GM23338 (cell line): Measurements from ENCODE around the gene CAPN15. TPM values are rescaled to one million over a fixed set of nuclear protein-coding genes. Genes with fewer than 3 reads are reported as not detected.

ENCODE experiments used
- ATAC-seq: fragments of 200-7000 bp; cut with Tn5 transposase; 3 replicates; pipeline ENCODE4 v1.9.1; 2020
- DNase-seq: peaks from one replicate; pipeline ENCODE4 v3.0.0-alpha.2; 2015; ENCODE audit warnings: low spot score
- H2AFZ ChIP-seq: fragments of 200-600 bp; sonication (generic); 2 replicates; pipeline ENCODE4 v1.8.0; 2016; ENCODE audit warnings: antibody characterized with exemption, mild to moderate bottlenecking, moderate library complexity
- H3F3A ChIP-seq: fragments of 200-600 bp; sonication (generic); replicated peaks from 2 replicates; pipeline ENCODE4 v1.8.0; 2017; ENCODE audit warnings: antibody characterized with exemption, mixed run types, low read depth
- H3K27ac ChIP-seq: fragments of 200-600 bp; sonication (generic); 2 replicates; pipeline ENCODE4 v1.6.1; 2016; ENCODE audit warnings: low read depth
- H3K27me3 ChIP-seq: fragments of 200-600 bp; sonication (generic); 2 replicates; pipeline ENCODE4 v1.8.0; 2016; ENCODE audit warnings: mild to moderate bottlenecking, mixed run types, moderate library complexity; ENCODE audit not compliant: insufficient read depth
- H3K36me3 ChIP-seq: fragments of 200-600 bp; sonication (generic); 2 replicates; pipeline ENCODE4 v1.8.0; 2016; ENCODE audit warnings: mild to moderate bottlenecking; ENCODE audit not compliant: insufficient read depth
- H3K4me1 ChIP-seq: fragments of 200-600 bp; sonication (generic); 2 replicates; pipeline ENCODE4 v1.8.0; 2016; ENCODE audit warnings: mild to moderate bottlenecking, moderate library complexity; ENCODE audit not compliant: insufficient read depth
- H3K4me2 ChIP-seq: fragments of 200-600 bp; sonication (generic); 2 replicates; pipeline ENCODE4 v1.7.1; 2017; ENCODE audit warnings: mixed run types
- H3K4me3 ChIP-seq: fragments of 200-600 bp; sonication (generic); 2 replicates; pipeline ENCODE4 v1.6.1; 2016; ENCODE audit warnings: mixed run types
- H3K79me2 ChIP-seq: fragments of 200-600 bp; sonication (generic); replicated peaks from 2 replicates; pipeline ENCODE4 v1.8.0; 2017; ENCODE audit warnings: mild to moderate bottlenecking; ENCODE audit not compliant: insufficient read depth
- H3K9me2 ChIP-seq: fragments of 200-600 bp; sonication (generic); 2 replicates; pipeline ENCODE4 v1.8.0; 2017; ENCODE audit not compliant: insufficient read depth
- H4K20me1 ChIP-seq: fragments of 200-600 bp; sonication (generic); replicated peaks from 2 replicates; pipeline ENCODE4 v1.8.0; 2017; ENCODE audit warnings: mild to moderate bottlenecking; ENCODE audit not compliant: insufficient read depth
- H3K27ac Mint-ChIP-seq: 2 replicates; pipeline ENCODE4 v1.8.0; 2020; ENCODE audit warnings: inconsistent platforms, mild to moderate bottlenecking, moderate library complexity, mixed read lengths
- H3K27me3 Mint-ChIP-seq: 3 replicates; pipeline ENCODE4 v1.8.0; 2022; ENCODE audit warnings: low read depth, mild to moderate bottlenecking, moderate library complexity, mixed read lengths, inconsistent platforms; ENCODE audit not compliant: insufficient read depth, poor library complexity
- H3K36me3 Mint-ChIP-seq: 3 replicates; pipeline ENCODE4 v1.8.0; 2021; ENCODE audit warnings: low read depth, mild to moderate bottlenecking, inconsistent platforms, moderate library complexity, mixed read lengths
- H3K4me1 Mint-ChIP-seq: 3 replicates; pipeline ENCODE4 v1.8.0; 2020; ENCODE audit warnings: mild to moderate bottlenecking, inconsistent platforms, mixed read lengths
- H3K4me3 Mint-ChIP-seq: 3 replicates; pipeline ENCODE4 v1.8.0; 2021; ENCODE audit warnings: moderate library complexity, mild to moderate bottlenecking, inconsistent platforms, mixed read lengths
- H3K9me3 Mint-ChIP-seq: 3 replicates; pipeline ENCODE4 v1.8.0; 2020; ENCODE audit warnings: moderate library complexity, mild to moderate bottlenecking, inconsistent platforms, mixed read lengths
- EZH2 ChIP-seq: fragments of 200-600 bp; sonication (generic); IDR thresholded peaks from one replicate; pipeline ENCODE4 v1.8.0; 2017; ENCODE audit warnings: antibody characterized with exemption, mild to moderate bottlenecking, low read depth; ENCODE audit not compliant: unreplicated experiment
- EZH2phosphoT487 ChIP-seq: fragments of 200-600 bp; sonication (generic); IDR thresholded peaks from one replicate; pipeline ENCODE4 v1.8.1; 2018; ENCODE audit warnings: antibody characterized with exemption; ENCODE audit not compliant: unreplicated experiment
- NANOG ChIP-seq: IDR thresholded peaks from 2 replicates; pipeline ENCODE4 v1.6.1; 2016; ENCODE audit warnings: antibody characterized with exemption, borderline replicate concordance
- POLR2AphosphoS5 ChIP-seq: IDR thresholded peaks from 2 replicates; pipeline ENCODE4 v1.6.1; 2016; ENCODE audit warnings: antibody characterized with exemption, low read depth
- STAT1 ChIP-seq: IDR thresholded peaks from one replicate; pipeline ENCODE4 v1.6.1; 2016; ENCODE audit warnings: antibody characterized with exemption; ENCODE audit not compliant: unreplicated experiment
- ZNF331 ChIP-seq: fragments of 250-450 bp; sonication (Bioruptor Pico); IDR thresholded peaks from 2 replicates; pipeline ENCODE4 v1.5.0; 2020; ENCODE audit warnings: low read depth, mild to moderate bottlenecking, moderate library complexity
- polyA plus RNA-seq: library from polyadenylated mRNA; unstranded; fragments of >200 nt; fragmentation: Nextera tagmentation; extraction: Ambion mirVana; gene quantifications from 2 replicates; pipeline ENCODE4 v1.2.1, GENCODE V29; 2016
- total RNA-seq: library from RNA; depleted of rRNA; stranded (reverse); fragments of >200 nt; shearing (Covaris generic); gene quantifications from 2 replicates; pipeline ENCODE4 v1.2.3, GENCODE V29; 2014
- TF ChIP-seq, protein P1 (sequence below), 2 experiments: fragments of 200-600 bp in 1 of 2; sonication (generic) in 1 of 2; conservative IDR thresholded peaks; 2 replicates each; pipeline versions ENCODE4 v1.5.1 to v1.6.1; 2016 to 2017; ENCODE audit warnings: antibody characterized with exemption in 2 of 2, low read depth in 2 of 2, mild to moderate bottlenecking in 2 of 2, moderate library complexity in 1 of 2
- TF ChIP-seq, protein P2 (sequence below): fragments of 250-450 bp; sonication (Bioruptor Pico); IDR thresholded peaks from 2 replicates; pipeline ENCODE4 v1.5.0; 2020; ENCODE audit warnings: mild to moderate bottlenecking, moderate library complexity

CAPN15 gene
- total and polyA plus RNA-seq, 2 experiments from 2014 or later: 27.3 to 164 TPM

DNA sequence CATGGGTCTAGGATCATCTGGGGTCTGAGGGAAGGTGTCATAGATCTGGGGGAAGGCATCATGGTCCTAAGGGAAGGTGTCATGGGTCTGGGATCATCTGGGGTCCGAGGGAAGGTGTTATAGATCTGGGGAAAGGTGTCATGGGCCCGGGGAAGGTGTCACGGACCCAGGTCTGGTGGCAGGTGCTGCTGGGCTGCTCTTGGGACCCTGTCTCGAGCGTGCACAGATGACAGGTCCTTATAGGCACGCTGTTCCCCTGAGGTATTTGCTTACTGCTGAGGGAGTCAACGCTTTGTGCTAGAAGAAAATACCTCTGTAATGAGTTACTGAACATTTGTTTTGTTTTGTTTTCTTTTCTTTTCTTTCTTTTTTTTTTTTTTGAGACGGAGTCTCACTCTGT lies 63.7 kb downstream of the CAPN15 start:
- Mint-ChIP-seq H3K4me1 (peaks cover 11% of the 10 kb centered on the region), H3K9me3 (no peaks in the 10 kb centered on the region; the same call in 2 of the 3 replicates)
- peaks cover 38% of the 10 kb centered on the region for H3K79me2 ChIP-seq

More for the DNA sequence above, 63.7 kb downstream of the CAPN15 start:
- Mint-ChIP-seq H3K36me3 (peaks cover 3% of the 10 kb centered on the region; the same call in 1 of the 3 replicates), H3K4me3 (peak overlapping the region; percentile 78), H3K27ac (no peak overlapping the region), H3K27me3 (peaks cover 25% of the 10 kb centered on the region)
- Histone ChIP-seq H3K4me3 (peak overlapping the region; percentile 84), H3K4me1 (no peaks in the 10 kb centered on the region), H3F3A (peaks cover 8% of the 10 kb centered on the region; the same call in 1 of the 2 replicates), H3K4me2 (peak overlapping the region; percentile 88; the same call in 1 of the 2 replicates), H3K27ac (no peak overlapping the region), H3K9me2 (no peaks in the 10 kb centered on the region), H4K20me1 (peaks cover 31% of the 10 kb centered on the region), H3K27me3 (peaks cover 19% of the 10 kb centered on the region), H3K36me3 (no peaks in the 10 kb centered on the region), H2AFZ (no peak overlapping the region)
- DNase-seq: no peak
- TF ChIP-seq ZNF331 (CRISPR knock-in tag) (no peak), NANOG (no peak), POLR2AphosphoS5 (no peak), EZH2phosphoT487 (no peak), STAT1 (no peak), EZH2 (no peak)
- TF ChIP-seq, protein P1, sequence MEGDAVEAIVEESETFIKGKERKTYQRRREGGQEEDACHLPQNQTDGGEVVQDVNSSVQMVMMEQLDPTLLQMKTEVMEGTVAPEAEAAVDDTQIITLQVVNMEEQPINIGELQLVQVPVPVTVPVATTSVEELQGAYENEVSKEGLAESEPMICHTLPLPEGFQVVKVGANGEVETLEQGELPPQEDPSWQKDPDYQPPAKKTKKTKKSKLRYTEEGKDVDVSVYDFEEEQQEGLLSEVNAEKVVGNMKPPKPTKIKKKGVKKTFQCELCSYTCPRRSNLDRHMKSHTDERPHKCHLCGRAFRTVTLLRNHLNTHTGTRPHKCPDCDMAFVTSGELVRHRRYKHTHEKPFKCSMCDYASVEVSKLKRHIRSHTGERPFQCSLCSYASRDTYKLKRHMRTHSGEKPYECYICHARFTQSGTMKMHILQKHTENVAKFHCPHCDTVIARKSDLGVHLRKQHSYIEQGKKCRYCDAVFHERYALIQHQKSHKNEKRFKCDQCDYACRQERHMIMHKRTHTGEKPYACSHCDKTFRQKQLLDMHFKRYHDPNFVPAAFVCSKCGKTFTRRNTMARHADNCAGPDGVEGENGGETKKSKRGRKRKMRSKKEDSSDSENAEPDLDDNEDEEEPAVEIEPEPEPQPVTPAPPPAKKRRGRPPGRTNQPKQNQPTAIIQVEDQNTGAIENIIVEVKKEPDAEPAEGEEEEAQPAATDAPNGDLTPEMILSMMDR (conservative IDR thresholded peaks at IDR 0.05; ENCODE audit: low read depth in 2 of 2): no peak
- TF ChIP-seq, protein P2, sequence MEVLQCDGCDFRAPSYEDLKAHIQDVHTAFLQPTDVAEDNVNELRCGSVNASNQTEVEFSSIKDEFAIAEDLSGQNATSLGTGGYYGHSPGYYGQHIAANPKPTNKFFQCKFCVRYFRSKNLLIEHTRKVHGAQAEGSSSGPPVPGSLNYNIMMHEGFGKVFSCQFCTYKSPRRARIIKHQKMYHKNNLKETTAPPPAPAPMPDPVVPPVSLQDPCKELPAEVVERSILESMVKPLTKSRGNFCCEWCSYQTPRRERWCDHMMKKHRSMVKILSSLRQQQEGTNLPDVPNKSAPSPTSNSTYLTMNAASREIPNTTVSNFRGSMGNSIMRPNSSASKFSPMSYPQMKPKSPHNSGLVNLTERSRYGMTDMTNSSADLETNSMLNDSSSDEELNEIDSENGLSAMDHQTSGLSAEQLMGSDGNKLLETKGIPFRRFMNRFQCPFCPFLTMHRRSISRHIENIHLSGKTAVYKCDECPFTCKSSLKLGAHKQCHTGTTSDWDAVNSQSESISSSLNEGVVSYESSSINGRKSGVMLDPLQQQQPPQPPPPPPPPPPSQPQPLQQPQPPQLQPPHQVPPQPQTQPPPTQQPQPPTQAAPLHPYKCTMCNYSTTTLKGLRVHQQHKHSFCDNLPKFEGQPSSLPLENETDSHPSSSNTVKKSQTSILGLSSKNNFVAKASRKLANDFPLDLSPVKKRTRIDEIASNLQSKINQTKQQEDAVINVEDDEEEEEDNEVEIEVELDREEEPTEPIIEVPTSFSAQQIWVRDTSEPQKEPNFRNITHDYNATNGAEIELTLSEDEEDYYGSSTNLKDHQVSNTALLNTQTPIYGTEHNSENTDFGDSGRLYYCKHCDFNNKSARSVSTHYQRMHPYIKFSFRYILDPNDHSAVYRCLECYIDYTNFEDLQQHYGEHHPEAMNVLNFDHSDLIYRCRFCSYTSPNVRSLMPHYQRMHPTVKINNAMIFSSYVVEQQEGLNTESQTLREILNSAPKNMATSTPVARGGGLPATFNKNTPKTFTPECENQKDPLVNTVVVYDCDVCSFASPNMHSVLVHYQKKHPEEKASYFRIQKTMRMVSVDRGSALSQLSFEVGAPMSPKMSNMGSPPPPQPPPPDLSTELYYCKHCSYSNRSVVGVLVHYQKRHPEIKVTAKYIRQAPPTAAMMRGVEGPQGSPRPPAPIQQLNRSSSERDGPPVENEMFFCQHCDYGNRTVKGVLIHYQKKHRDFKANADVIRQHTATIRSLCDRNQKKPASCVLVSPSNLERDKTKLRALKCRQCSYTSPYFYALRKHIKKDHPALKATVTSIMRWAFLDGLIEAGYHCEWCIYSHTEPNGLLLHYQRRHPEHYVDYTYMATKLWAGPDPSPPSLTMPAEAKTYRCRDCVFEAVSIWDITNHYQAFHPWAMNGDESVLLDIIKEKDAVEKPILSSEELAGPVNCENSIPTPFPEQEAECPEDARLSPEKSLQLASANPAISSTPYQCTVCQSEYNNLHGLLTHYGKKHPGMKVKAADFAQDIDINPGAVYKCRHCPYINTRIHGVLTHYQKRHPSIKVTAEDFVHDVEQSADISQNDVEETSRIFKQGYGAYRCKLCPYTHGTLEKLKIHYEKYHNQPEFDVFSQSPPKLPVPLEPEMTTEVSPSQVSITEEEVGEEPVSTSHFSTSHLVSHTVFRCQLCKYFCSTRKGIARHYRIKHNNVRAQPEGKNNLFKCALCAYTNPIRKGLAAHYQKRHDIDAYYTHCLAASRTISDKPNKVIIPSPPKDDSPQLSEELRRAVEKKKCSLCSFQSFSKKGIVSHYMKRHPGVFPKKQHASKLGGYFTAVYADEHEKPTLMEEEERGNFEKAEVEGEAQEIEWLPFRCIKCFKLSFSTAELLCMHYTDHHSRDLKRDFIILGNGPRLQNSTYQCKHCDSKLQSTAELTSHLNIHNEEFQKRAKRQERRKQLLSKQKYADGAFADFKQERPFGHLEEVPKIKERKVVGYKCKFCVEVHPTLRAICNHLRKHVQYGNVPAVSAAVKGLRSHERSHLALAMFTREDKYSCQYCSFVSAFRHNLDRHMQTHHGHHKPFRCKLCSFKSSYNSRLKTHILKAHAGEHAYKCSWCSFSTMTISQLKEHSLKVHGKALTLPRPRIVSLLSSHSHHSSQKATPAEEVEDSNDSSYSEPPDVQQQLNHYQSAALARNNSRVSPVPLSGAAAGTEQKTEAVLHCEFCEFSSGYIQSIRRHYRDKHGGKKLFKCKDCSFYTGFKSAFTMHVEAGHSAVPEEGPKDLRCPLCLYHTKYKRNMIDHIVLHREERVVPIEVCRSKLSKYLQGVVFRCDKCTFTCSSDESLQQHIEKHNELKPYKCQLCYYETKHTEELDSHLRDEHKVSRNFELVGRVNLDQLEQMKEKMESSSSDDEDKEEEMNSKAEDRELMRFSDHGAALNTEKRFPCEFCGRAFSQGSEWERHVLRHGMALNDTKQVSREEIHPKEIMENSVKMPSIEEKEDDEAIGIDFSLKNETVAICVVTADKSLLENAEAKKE (CRISPR knock-in tag): no peak
- ATAC-seq: no peak
